ENCODE data around the gene TAP1. TPM values are rescaled to one million over a fixed set of nuclear protein-coding genes. Genes with fewer than 3 reads are reported as not detected.

The TAP1 gene
- total and polyA plus RNA-seq, 2 donors (not counting 3 experiments of a cell fraction or from before 2014, with no cell fraction given) = 15.6 to 25.9 TPM

- CTCF ChIA-PET = interaction anchor here (1.8 to 1.9 kb wide), 2 partner anchors 37 to 41 kb away, joined by 5 to 7 read pairs; no protein-coding TSS in a partner anchor
- H3K9ac ChIP-seq (replicated peaks; ENCODE audit: extremely low read depth, insufficient read depth, low read length) = no peak overlapping the region
- dilution Hi-C loops (cut with MboI; ENCODE audit: extremely low pct_ligation_motif_present, low sequenced_read_pairs) = no loop called here
- no peak for FAIRE-seq
- no peaks in the 10 kb centered on the region for H3K9me1 ChIP-seq (replicated peaks; ENCODE audit: control insufficient read depth, extremely low read depth, insufficient read depth, low read length)
- H3K36me3 ChIP-seq (ENCODE audit: control insufficient read depth in 2 of 2, extremely low read depth in 1 of 2, insufficient read depth in 2 of 2, low read length in 2 of 2) = peaks cover 5 to 10% of the 10 kb centered on the region in 2 experiments
- no peaks in the 10 kb centered on the region for H3K4me1 ChIP-seq (ENCODE audit: control insufficient read depth, extremely low read depth, insufficient read depth, low read length)
- H3K9me3 ChIP-seq (replicated peaks; ENCODE audit: control insufficient read depth, insufficient read depth, low read length) = no peaks in the 10 kb centered on the region
- no peak overlapping the region for H3K27ac ChIP-seq (ENCODE audit: insufficient read depth, low read depth, low read length)
- no peak for DNase-seq (ENCODE audit: low read depth, low spot score)
- BruUV-seq (replicated peaks) = no TSS peak
- no peak overlapping the region for H3K4me3 ChIP-seq (replicated peaks in 1 of 3; ENCODE audit: insufficient read depth in 1 of 3, low read depth in 1 of 3, low read length in 3 of 3)
- no peak for TF ChIP-seq FOS (IDR thresholded peaks at IDR 0.05; ENCODE audit: borderline replicate concordance, insufficient read depth, low read length)
- TF ChIP-seq JUN (IDR thresholded peaks at IDR 0.05; ENCODE audit: borderline replicate concordance, insufficient read depth, insufficient read length, low read depth) = no peak
- no peak for TF ChIP-seq POLR2AphosphoS5 (IDR thresholded peaks at IDR 0.05; ENCODE audit: insufficient read depth, low read depth, low read length)
- TF ChIP-seq POLR2A (IDR thresholded peaks at IDR 0.05; ENCODE audit: low read depth, low read length) = no peak
- TF ChIP-seq, protein P1, sequence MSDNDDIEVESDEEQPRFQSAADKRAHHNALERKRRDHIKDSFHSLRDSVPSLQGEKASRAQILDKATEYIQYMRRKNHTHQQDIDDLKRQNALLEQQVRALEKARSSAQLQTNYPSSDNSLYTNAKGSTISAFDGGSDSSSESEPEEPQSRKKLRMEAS (IDR thresholded peaks at IDR 0.05; ENCODE audit: insufficient read depth, insufficient read length) = no peak
- TF ChIP-seq MYC (IDR thresholded peaks at IDR 0.05; ENCODE audit: low read depth, low read length) = no peak
- TF ChIP-seq EZH2 (IDR thresholded peaks at IDR 0.05; ENCODE audit: borderline replicate concordance, low read depth, low read length, severe bottlenecking) = no peak
- TF ChIP-seq CTCF (IDR thresholded peaks at IDR 0.05; ENCODE audit: extremely low read depth in 1 of 2, insufficient read depth in 1 of 2, low read depth in 1 of 2, low read length in 2 of 2) = no peak
- TF ChIP-seq GATA2 (IDR thresholded peaks at IDR 0.05; ENCODE audit: insufficient read depth, insufficient read length, low read depth, low read length) = no peak
- H4K20me1 ChIP-seq (replicated peaks; ENCODE audit: control insufficient read depth, extremely low read depth, insufficient read depth, low read length) = no peaks in the 10 kb centered on the region
- POLR2A ChIA-PET = no interaction called here
- no peak overlapping the region for H2AFZ ChIP-seq (ENCODE audit: low read depth, low read length)
- H3K27me3 ChIP-seq (ENCODE audit: control insufficient read depth in 2 of 2, insufficient read depth in 2 of 2, low read length in 2 of 2) = no peaks in the 10 kb centered on the region
- no peak overlapping the region for H3K4me2 ChIP-seq (ENCODE audit: insufficient read depth, low read length)
- intact Hi-C loops (cut with micrococcal nuclease) = no loop called here
- no peaks in the 10 kb centered on the region for H3K79me2 ChIP-seq (ENCODE audit: control insufficient read depth, insufficient read depth, low read length)
These were observed 22.6 kb downstream of the TAP1 start for GRCh38 chr6:32830936-32831335.
